AG20443 (cell line): Measurements from ENCODE around the gene SPINK14.

Experiments used
- DNase-seq: peaks from one replicate; pipeline ENCODE4 v3.0.0; 2012; ENCODE audit warnings: low spot score, mixed read lengths

Gene SPINK14

DNA sequence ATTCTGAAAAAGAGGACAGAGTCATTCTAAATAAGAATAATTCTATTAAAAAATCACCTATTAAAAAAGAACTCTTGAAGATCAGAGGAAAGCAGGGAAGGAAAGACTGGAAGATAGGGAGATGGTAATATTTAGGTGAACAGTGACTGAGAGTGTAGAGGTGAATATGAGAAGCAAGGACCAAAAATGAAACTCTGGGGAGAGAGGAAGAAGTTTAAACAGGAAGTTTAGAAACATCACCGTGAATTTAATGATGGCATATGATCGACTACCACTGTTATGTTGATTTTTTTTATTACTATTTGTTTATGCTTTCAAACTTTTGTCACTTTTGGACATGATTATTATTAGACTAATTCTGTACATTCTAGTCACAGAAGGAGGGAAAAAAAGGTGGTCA lies 32.8 kb downstream of the SPINK14 start:
- DNase-seq, result no peak

DNA sequence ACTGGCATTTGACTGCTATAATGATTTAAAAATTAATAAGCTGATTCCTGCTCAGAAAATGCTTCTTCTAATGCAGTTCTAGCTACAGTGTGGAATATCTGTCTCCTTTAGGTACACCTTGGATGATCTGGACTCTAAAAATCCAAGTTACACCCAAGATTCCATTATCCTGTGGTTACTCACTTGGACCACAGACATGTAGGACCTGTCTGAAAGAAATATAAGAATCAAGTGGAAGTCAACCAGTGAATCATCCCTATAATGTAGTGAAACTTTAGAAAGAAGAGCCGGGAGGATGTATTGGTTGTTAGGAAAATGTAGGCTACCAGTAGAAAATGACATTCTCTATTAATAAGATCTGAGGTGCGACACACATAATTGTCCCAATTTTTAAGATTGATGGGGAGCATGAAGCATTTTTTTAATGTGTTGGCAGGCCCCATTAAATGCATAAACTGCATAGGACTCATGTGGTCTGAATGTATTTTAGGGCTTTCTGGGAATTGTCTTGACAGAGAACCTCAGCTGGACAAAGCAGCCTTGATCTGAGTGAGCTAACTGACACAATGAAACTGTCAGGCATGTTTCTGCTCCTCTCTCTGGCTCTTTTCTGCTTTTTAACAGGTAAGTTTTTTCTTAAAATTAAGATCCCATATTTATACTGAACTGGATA lies 34.3 kb downstream of the SPINK14 start, which contains the start of gene SPINK6:
Gene SPINK6, plus strand, starts transcription at position 512 of the 673 bp plus-strand sequence. Its CDS starts 55 bp downstream, at position 567.
- DNase-seq, result no peak

DNA sequence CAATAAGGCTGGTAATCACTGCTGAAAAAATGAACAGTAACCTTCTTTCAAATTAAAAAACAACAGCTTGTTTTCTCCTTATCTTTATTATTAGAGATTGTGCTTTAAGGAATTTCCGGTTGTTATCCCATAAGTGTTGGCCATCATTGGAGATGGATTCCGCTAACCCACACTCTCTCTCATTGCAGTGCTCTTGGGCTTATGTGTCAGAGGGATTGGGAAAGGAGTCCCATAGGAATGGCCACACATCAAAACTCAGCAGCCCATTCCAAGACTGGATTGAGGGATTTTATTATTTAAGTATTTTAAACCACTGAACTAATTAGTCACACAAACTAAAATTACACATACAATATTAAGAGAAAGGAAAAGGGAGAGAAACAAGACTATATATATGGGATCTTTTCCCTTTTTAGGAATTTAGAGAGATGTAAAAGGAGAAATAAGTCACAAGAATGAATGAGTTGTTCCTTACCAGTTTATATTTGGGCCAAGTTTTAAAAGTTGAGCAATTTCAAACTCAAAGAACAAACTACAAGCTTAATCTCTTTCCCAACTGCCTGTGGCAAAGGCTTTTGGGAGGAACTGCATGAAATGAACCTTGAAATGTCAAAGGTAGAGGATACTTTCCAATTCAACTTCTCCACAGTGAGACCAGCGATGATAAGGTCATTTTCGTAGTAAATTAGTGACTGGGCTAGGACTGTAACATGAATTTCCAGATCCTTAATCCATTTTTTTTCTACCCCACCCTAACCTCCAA lies 36.9 kb downstream of the SPINK14 start:
- DNase-seq, result no peak

DNA sequence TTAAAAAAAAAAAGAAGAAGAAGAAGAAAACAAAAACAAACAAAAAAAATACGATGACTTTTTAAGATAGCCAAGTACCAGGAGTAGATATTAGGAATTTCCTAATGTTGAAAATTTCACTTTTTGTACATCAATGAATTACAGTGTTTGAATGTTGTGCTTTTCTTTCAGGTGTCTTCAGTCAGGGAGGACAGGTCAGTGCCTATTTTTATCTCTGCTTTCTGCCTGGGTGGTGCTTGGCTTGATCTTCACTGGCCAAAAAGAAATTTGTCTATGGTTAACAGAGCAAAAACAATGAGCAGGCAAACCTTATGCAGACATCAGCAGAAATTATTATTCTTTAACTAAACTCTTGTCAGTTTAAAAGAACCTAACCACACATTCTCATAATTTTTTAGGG lies 37.5 kb downstream of the SPINK14 start:
- DNase-seq, result no peak

DNA sequence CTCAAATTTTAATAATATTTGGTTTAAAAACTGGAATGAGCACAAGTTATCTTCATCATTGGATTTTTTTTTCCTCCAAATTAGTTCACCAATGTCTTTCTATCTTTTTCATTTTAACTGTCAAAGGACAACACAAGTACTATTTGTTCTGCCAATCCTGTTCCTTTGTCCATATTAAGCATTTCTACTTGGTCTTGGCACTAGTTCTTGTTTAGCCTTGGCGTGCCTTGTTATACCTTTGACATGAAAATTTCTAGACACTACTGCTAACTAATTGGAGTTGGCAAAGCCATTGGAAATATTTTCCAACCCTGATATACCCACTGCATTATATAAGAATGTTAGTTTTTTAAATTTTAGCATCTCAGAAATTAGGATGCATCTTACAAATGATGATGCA lies 38.3 kb downstream of the SPINK14 start:
- no peak for DNase-seq

DNA sequence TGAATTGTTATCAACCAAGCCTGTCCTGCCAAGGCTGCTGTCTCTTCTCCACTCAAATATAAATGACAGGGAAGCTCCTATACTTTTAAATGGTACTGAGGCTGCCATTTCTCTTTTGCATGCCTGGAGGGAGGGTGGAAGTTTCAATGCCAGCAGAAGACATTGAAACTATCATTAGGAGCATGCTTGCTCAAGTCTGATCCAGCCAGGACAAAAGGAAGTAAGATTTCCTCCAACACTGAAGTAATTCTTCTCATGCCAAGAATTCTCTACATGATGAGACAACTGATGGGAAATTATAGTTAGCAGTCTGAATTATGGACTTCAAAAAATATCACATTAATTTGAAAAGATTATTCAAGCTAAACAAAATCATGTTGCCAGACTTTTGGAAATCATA lies 39.9 kb downstream of the SPINK14 start:
- DNase-seq, result no peak

DNA sequence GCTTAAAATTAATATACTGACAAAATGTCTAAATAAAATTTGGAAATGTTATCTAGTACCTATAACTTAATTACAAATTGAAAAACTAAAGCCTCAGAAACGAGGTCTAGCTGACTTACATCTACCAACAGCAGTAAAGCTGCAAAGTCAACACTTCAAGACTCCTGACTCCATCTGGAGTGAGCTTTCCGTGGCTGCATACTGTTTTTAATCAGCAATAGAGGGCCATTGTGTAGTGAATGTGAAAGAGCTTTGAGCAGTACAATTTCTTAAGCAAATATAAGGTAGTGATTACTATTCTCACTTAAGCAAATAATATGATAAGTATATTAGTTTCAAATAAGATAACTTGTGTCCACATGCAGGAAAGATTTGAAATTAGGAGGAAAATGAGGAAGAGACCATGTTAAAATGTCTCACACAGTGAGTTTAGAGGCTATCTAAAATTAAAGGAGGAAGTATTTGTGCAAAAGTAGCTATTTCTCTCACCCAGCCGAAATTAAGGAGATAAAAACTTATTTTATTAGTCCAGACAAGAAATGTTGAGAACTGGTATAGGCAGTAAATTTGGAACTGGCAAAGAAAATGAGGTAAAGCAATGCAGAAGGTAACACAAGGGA lies 40.9 kb downstream of the SPINK14 start:
- no peak for DNase-seq

DNA sequence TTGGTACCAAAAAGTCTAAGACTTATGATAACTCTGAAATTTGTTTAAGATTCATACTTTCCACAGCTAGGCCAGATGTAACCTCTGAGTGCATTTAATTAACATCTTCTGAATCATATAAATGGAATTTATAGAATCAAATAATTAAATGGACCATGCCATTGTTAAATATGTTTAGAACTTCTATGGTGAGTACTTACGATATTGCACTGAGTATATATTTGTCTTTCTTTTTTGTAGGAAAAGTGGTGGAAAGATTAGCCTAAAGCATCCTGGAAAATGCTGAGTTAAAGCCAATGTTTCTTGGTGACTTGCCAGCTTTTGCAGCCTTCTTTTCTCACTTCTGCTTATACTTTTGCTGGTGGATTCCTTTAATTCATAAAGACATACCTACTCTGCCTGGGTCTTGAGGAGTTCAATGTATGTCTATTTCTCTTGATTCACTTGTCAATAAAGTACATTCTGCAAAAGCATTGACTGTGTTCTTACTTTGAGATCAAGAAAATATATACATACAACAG lies 46.4 kb downstream of the SPINK14 start:
- no peak for DNase-seq

DNA sequence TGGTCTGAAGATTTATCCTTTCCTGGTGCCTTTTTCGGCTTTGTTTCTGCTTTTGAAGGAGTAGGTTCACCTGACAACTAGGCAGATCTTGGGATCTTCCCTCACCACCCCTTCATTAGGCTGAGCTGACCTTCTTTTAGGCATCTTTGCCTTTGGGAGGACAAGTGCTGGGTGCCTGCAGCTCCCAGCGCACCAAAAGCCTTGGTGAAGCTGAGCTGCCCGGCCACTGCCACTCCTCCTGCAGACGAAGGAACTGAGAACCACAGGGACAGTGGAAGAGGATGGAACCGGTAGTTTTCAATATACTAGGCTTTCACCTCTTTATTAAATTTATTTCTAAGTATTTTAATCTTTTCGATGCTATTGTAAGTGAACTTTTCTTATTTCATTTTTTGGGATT lies 53.2 kb downstream of the SPINK14 start:
- DNase-seq, result no peak

DNA sequence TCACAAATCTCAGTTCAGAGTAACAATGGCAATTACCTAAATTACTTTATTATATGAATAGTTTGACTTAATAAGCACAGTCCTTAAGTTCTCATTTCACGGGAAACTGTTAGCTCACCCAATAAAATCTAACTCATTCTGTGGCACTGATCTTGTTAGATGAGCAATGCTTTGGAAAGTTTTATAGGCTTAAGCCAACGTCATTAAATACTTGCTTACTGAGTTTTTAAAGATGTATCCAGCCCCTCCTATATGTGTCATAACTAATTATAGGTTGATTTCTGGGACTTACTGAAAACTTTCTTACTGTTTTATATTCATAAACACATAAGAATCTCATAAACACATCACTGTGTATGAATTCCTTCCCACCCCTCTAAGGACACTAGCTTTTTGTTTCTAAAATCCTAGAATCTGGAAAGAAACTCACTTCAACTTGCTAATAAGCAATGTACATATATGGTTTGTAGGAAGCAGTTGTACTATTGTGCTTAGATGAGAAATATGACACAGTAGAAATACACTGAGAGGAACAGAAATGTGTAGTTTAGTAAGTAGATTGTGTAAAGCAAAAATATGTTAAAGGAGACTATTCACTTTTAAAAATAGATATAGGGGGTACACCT lies 55.9 kb downstream of the SPINK14 start:
- no peak for DNase-seq
